ENCODE measurements around the gene GAS6.
A peak's percentile ranks its signal among the peaks of the same experiment; 100 is the strongest.
"Not testable (repeated sequence)": the region's sequence is repeated elsewhere in the genome, so short reads cannot be mapped to it uniquely, and the experiment has no call there.

The GAS6 gene

GRCh38 chr13:113834496-113835200 is 29.2 kb downstream of the GAS6 start:
- Histone ChIP-seq H3K4me1 (ENCODE audit: control insufficient read depth in 1 of 2, insufficient read depth in 2 of 2, low read length in 2 of 2) (peaks cover 27 to 29% of the 10 kb centered on the region in 2 experiments), H3K18ac (ENCODE audit: low read length) (peak overlapping the region; percentile 8), H2AFZ (ENCODE audit: insufficient read depth, low read length, poor library complexity) (no peak overlapping the region), H3K9me3 (ENCODE audit: insufficient read depth, low read depth, low read length) (peaks cover 3% of the 10 kb centered on the region), H2BK5ac (ENCODE audit: low read depth, low read length, poor library complexity) (no peak overlapping the region), H3K79me1 (ENCODE audit: low read length) (peaks cover 30% of the 10 kb centered on the region), H3K4me2 (ENCODE audit: low read length) (no peak overlapping the region), H3K27me3 (ENCODE audit: insufficient read depth, low read length) (no peaks in the 10 kb centered on the region), H3K23ac (ENCODE audit: low read length) (no peak overlapping the region), H3K36me3 (ENCODE audit: control insufficient read depth in 1 of 2, insufficient read depth in 2 of 2, low read length in 2 of 2) (peaks cover 12 to 13% of the 10 kb centered on the region in 2 experiments), H3K4me3 (ENCODE audit: low read depth, low read length) (no peak overlapping the region), H3K14ac (ENCODE audit: low read length) (peak overlapping the region; percentile 26), H2BK120ac (ENCODE audit: insufficient read depth, low read length, poor library complexity) (peak overlapping the region; percentile 37), H2AK5ac (ENCODE audit: low read length) (peak overlapping the region; percentile 42), H3K4ac (ENCODE audit: low read depth, low read length) (no peak overlapping the region), H3K9ac (ENCODE audit: low read length) (no peak overlapping the region), H4K8ac (ENCODE audit: low read depth, low read length) (no peak overlapping the region), H2BK12ac (ENCODE audit: low read length) (peak overlapping the region; percentile 67), H3K79me2 (ENCODE audit: control insufficient read depth, insufficient read depth, low read length, poor library complexity) (peaks cover 14% of the 10 kb centered on the region), H3K27ac (ENCODE audit: low read depth, low read length) (no peak overlapping the region), H4K12ac (ENCODE audit: low read depth, low read length) (no peak overlapping the region), H4K91ac (ENCODE audit: low read depth, low read length) (peak overlapping the region; percentile 57)
- no peak for DNase-seq
- WGBS (ENCODE audit: extremely low coverage, insufficient coverage, insufficient read length), result no CpG with 5 or more reads among the region's 38 CpGs

GRCh38 chr13:113834006-113834405 is 29.9 kb downstream of the GAS6 start:
- not testable (repeated sequence) for H3K4me3 ChIP-seq (ENCODE audit: low read depth, low read length); H4K12ac ChIP-seq (ENCODE audit: low read depth, low read length); H3K4ac ChIP-seq (ENCODE audit: low read depth, low read length); H2AK5ac ChIP-seq (ENCODE audit: low read length); H2BK120ac ChIP-seq (ENCODE audit: insufficient read depth, low read length, poor library complexity); H3K14ac ChIP-seq (ENCODE audit: low read length); H3K9ac ChIP-seq (ENCODE audit: low read length); H3K23ac ChIP-seq (ENCODE audit: low read length); H3K18ac ChIP-seq (ENCODE audit: low read length); H2BK5ac ChIP-seq (ENCODE audit: low read depth, low read length, poor library complexity); H3K27ac ChIP-seq (ENCODE audit: low read depth, low read length); H3K4me2 ChIP-seq (ENCODE audit: low read length); H2AFZ ChIP-seq (ENCODE audit: insufficient read depth, low read length, poor library complexity); H2BK12ac ChIP-seq (ENCODE audit: low read length); DNase-seq; H4K91ac ChIP-seq (ENCODE audit: low read depth, low read length); H4K8ac ChIP-seq (ENCODE audit: low read depth, low read length); H3K27me3 ChIP-seq (ENCODE audit: insufficient read depth, low read length); H3K9me3 ChIP-seq (ENCODE audit: insufficient read depth, low read depth, low read length)
- H3K4me1 ChIP-seq (ENCODE audit: control insufficient read depth in 1 of 2, insufficient read depth in 2 of 2, low read length in 2 of 2), result peaks cover 22 to 26% of the 10 kb centered on the region in 2 experiments
- peaks cover 26% of the 10 kb centered on the region for H3K79me1 ChIP-seq (ENCODE audit: low read length)
- H3K79me2 ChIP-seq (ENCODE audit: control insufficient read depth, insufficient read depth, low read length, poor library complexity), result peaks cover 14% of the 10 kb centered on the region
- no CpG with 5 or more reads among the region's 17 CpGs for WGBS (ENCODE audit: extremely low coverage, insufficient coverage, insufficient read length)
- H3K36me3 ChIP-seq (ENCODE audit: control insufficient read depth in 1 of 2, insufficient read depth in 2 of 2, low read length in 2 of 2), result peaks cover 9 to 13% of the 10 kb centered on the region in 2 experiments

- Histone ChIP-seq H2AFZ (ENCODE audit: insufficient read depth, low read length, poor library complexity) (no peak overlapping the region), H2BK5ac (ENCODE audit: low read depth, low read length, poor library complexity) (no peak overlapping the region), H3K4me3 (ENCODE audit: low read depth, low read length) (no peak overlapping the region), H3K4ac (ENCODE audit: low read depth, low read length) (no peak overlapping the region), H2BK120ac (ENCODE audit: insufficient read depth, low read length, poor library complexity) (no peak overlapping the region), H3K27ac (ENCODE audit: low read depth, low read length) (no peak overlapping the region), H2AK5ac (ENCODE audit: low read length) (no peak overlapping the region), H3K23ac (ENCODE audit: low read length) (no peak overlapping the region), H4K12ac (ENCODE audit: low read depth, low read length) (no peak overlapping the region), H3K4me1 (ENCODE audit: control insufficient read depth in 1 of 2, insufficient read depth in 2 of 2, low read length in 2 of 2) (peaks cover 14 to 18% of the 10 kb centered on the region in 2 experiments), H3K9me3 (ENCODE audit: insufficient read depth, low read depth, low read length) (peaks cover 9% of the 10 kb centered on the region), H3K14ac (ENCODE audit: low read length) (no peak overlapping the region), H4K91ac (ENCODE audit: low read depth, low read length) (peak overlapping the region; percentile 11), H3K79me1 (ENCODE audit: low read length) (peaks cover 18% of the 10 kb centered on the region), H3K9ac (ENCODE audit: low read length) (no peak overlapping the region), H3K36me3 (ENCODE audit: control insufficient read depth in 1 of 2, insufficient read depth in 2 of 2, low read length in 2 of 2) (peaks cover 11 to 17% of the 10 kb centered on the region in 2 experiments), H3K27me3 (ENCODE audit: insufficient read depth, low read length) (no peaks in the 10 kb centered on the region), H3K18ac (ENCODE audit: low read length) (no peak overlapping the region), H3K79me2 (ENCODE audit: control insufficient read depth, insufficient read depth, low read length, poor library complexity) (peaks cover 10% of the 10 kb centered on the region), H4K8ac (ENCODE audit: low read depth, low read length) (no peak overlapping the region), H2BK12ac (ENCODE audit: low read length) (peak overlapping the region; percentile 11), H3K4me2 (ENCODE audit: low read length) (no peak overlapping the region)
- no CpG with 5 or more reads among the region's 25 CpGs for WGBS (ENCODE audit: extremely low coverage, insufficient coverage, insufficient read length)
- DNase-seq, result no peak
Measured at GRCh38 chr13:113833111-113833830, 30.6 kb downstream of the GAS6 start.

- DNase-seq, result no peak
- Histone ChIP-seq H2BK12ac (ENCODE audit: low read length) (peak overlapping the region; percentile 17), H3K4me1 (ENCODE audit: control insufficient read depth in 1 of 2, insufficient read depth in 2 of 2, low read length in 2 of 2) (peaks cover 9 to 12% of the 10 kb centered on the region in 2 experiments), H3K18ac (ENCODE audit: low read length) (no peak overlapping the region), H4K8ac (ENCODE audit: low read depth, low read length) (no peak overlapping the region), H3K4ac (ENCODE audit: low read depth, low read length) (no peak overlapping the region), H2AFZ (ENCODE audit: insufficient read depth, low read length, poor library complexity) (no peak overlapping the region), H3K14ac (ENCODE audit: low read length) (no peak overlapping the region), H3K23ac (ENCODE audit: low read length) (no peak overlapping the region), H3K4me2 (ENCODE audit: low read length) (no peak overlapping the region), H3K79me2 (ENCODE audit: control insufficient read depth, insufficient read depth, low read length, poor library complexity) (peaks cover 6% of the 10 kb centered on the region), H3K36me3 (ENCODE audit: control insufficient read depth in 1 of 2, insufficient read depth in 2 of 2, low read length in 2 of 2) (peaks cover 13 to 18% of the 10 kb centered on the region in 2 experiments), H3K9ac (ENCODE audit: low read length) (no peak overlapping the region), H3K4me3 (ENCODE audit: low read depth, low read length) (no peak overlapping the region), H2BK120ac (ENCODE audit: insufficient read depth, low read length, poor library complexity) (no peak overlapping the region), H4K91ac (ENCODE audit: low read depth, low read length) (no peak overlapping the region), H4K12ac (ENCODE audit: low read depth, low read length) (no peak overlapping the region), H3K27me3 (ENCODE audit: insufficient read depth, low read length) (no peaks in the 10 kb centered on the region), H2BK5ac (ENCODE audit: low read depth, low read length, poor library complexity) (no peak overlapping the region), H3K79me1 (ENCODE audit: low read length) (peaks cover 12% of the 10 kb centered on the region), H2AK5ac (ENCODE audit: low read length) (no peak overlapping the region), H3K27ac (ENCODE audit: low read depth, low read length) (no peak overlapping the region), H3K9me3 (ENCODE audit: insufficient read depth, low read depth, low read length) (peaks cover 9% of the 10 kb centered on the region)
- no CpG with 5 or more reads among the region's 23 CpGs for WGBS (ENCODE audit: extremely low coverage, insufficient coverage, insufficient read length)
Measured at GRCh38 chr13:113832631-113833030, 31.2 kb downstream of the GAS6 start.

All from trophoblast cell (in vitro differentiated cells and primary cell).